ENCODE results near the gene PAK3. TPM values are rescaled to one million over a fixed set of nuclear protein-coding genes. Genes with fewer than 3 reads are reported as not detected.

PAK3 gene
- total RNA-seq, 1 donor from 2014 or later: 1.4 TPM

DNA sequence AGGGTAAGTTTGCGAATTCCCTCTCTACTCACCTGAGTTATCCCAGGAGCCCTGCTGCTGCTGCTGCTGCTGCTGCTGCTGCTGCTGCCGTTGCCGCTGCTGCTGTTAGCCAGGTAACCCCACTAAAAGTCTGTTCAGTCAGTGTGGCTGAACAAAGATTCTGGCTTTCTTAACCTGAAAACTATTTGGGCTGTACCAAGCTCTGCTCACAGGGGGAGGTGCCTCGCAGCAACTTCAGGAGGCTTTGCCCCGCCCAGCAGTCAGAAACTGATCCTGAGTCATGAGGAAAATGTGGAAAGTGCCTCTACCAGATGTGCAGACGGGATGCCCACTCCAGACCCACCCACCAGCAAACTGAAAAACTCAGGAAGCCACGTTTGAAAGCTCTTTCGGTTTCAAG, 174.3 kb downstream of the PAK3 start, which contains the start of gene CAPN6:
Gene CAPN6, minus strand, starts transcription at position 145 of the 400 bp plus-strand sequence. CDS start 6,547 bp downstream, outside the sequence.
- Histone ChIP-seq H3K27ac (no peak within 1 kb of the TSS), H3K36me3 (no peaks in the 10 kb centered on the region), H3K4me3 (no peak within 1 kb of the TSS), H3K4me1 (no peaks in the 10 kb centered on the region), H3K9me3 (no peaks in the 10 kb centered on the region), H3K27me3 (ENCODE audit: low read depth) (no peaks in the 10 kb centered on the region)
- intact Hi-C loops (cut with DNase I): no loop called here
- ATAC-seq: peak in 1 of 2 donors; percentile 53
- DNase-seq: no peak
- TF ChIP-seq, protein P1, sequence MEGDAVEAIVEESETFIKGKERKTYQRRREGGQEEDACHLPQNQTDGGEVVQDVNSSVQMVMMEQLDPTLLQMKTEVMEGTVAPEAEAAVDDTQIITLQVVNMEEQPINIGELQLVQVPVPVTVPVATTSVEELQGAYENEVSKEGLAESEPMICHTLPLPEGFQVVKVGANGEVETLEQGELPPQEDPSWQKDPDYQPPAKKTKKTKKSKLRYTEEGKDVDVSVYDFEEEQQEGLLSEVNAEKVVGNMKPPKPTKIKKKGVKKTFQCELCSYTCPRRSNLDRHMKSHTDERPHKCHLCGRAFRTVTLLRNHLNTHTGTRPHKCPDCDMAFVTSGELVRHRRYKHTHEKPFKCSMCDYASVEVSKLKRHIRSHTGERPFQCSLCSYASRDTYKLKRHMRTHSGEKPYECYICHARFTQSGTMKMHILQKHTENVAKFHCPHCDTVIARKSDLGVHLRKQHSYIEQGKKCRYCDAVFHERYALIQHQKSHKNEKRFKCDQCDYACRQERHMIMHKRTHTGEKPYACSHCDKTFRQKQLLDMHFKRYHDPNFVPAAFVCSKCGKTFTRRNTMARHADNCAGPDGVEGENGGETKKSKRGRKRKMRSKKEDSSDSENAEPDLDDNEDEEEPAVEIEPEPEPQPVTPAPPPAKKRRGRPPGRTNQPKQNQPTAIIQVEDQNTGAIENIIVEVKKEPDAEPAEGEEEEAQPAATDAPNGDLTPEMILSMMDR (IDR thresholded peaks at IDR 0.05): no peak

Other genes starting within 250 kb of the PAK3 start
- not detected for gene CAPN6, start 174.3 kb downstream of the PAK3 start, total RNA-seq

Data from lower lobe of right lung (tissue), 2 donors.